ENCODE results near the gene CAMK1. TPM values are rescaled to one million over a fixed set of nuclear protein-coding genes. Genes with fewer than 3 reads are reported as not detected.
A peak's percentile ranks its signal among the peaks of the same experiment; 100 is the strongest.

Gene CAMK1
- total and polyA plus RNA-seq, 9 of the 15 experiments (the other 6 are each of a cell fraction or from before 2014, with no cell fraction given), result 0.23 to 10.7 (median 6.0) TPM

DNA sequence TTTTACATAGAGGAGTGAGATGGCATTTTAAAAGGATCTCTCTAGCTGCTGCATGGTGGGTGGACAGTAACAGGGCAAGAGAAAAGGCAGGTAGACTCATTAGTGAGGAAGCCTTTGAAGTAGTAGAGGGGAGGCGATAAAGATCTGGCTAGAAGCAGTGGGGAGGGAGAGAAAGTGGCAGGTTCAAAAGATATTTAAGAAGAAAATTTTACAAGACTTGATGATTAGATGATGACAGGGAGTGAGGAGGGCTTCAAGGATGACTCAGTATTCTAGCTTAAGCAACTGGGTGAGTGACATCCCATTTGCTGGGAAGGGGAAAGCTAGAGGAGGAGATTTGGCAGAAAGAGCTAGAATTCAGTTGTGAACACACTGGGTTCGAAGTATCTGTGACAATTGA, 42.0 kb downstream of the CAMK1 start (continued):
- TF ChIP-seq, protein P1, sequence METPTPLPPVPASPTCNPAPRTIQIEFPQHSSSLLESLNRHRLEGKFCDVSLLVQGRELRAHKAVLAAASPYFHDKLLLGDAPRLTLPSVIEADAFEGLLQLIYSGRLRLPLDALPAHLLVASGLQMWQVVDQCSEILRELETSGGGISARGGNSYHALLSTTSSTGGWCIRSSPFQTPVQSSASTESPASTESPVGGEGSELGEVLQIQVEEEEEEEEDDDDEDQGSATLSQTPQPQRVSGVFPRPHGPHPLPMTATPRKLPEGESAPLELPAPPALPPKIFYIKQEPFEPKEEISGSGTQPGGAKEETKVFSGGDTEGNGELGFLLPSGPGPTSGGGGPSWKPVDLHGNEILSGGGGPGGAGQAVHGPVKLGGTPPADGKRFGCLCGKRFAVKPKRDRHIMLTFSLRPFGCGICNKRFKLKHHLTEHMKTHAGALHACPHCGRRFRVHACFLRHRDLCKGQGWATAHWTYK (CRISPR knock-in tag; IDR thresholded peaks at IDR 0.05), result no peak
- TF ChIP-seq CEBPG (CRISPR knock-in tag; IDR thresholded peaks at IDR 0.05) (0 out of 2 replicates have a peak, but pooled peaks have one; percentile 13), CEBPG (tag; conservative IDR thresholded peaks at IDR 0.05 in 1 of 2, IDR thresholded peaks at IDR 0.05 in 1 of 2) (peak in 1 of 2 experiments; percentile 55; a peak in 1 of 4 replicates), MYNN (IDR thresholded peaks at IDR 0.05) (no peak), MYNN (CRISPR knock-in tag; IDR thresholded peaks at IDR 0.05) (no peak), ZNF507 (tag; conservative IDR thresholded peaks at IDR 0.05) (no peak)

DNA sequence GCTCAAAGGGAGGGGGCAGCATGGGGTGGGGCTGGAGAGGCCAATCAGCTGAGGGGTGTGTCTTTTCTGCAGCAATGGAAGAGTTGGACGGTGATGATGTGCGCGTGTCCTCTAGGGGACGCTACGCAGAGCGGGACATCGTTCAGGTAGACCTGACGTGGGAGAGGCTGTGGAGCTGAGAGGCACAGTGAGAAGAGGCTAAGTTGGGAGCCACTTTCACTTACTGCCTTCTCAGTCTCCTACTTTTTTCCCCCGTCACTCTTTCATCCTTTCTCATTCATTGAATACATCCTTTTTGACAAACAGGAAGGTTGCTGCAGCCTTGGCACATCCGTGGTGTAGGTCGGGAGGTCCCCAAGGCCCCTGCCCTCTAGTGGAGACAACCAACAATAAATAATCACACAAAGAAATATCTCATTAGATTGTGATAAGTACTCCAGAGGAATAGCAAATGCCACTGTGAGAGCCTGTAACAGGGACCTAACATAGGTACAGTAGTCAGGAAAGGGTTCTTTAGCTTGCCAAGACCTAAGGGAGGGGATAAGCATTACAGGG, 42.6 kb downstream of the CAMK1 start:
- H3K79me2 ChIP-seq (ENCODE audit: control insufficient read depth, insufficient read depth, low read length), result peaks cover 5% of the 10 kb centered on the region
- H3K4me2 ChIP-seq (ENCODE audit: insufficient read depth, low read length), result peak overlapping the region; percentile 69
- peaks cover 22 to 24% of the 10 kb centered on the region in 2 experiments for H3K4me1 ChIP-seq (replicated peaks in 1 of 2; ENCODE audit: control insufficient read depth in 2 of 2, insufficient read depth in 2 of 2, low read length in 2 of 2)
- H3K9me3 ChIP-seq (replicated peaks; ENCODE audit: control insufficient read depth, insufficient read depth, low read depth, low read length), result no peaks in the 10 kb centered on the region
- ATAC-seq (peak; percentile 66), DNase-seq (ENCODE audit: extremely low read depth in 1 of 4, low spot score in 3 of 4) (peak; percentile 64 to 84 (median 76)), FAIRE-seq (peak; percentile 77)
- intact Hi-C loops (cut with micrococcal nuclease) (loop anchor here (1.0 to 10.0 kb wide), 2 partner anchors 224 to 598 kb away; partner anchors contain the start of gene SEC13), in situ Hi-C loops (cut with MboI) (loop anchor here (10.0 kb wide), 1 partner anchor 222 kb away; no protein-coding TSS in a partner anchor)
- peak overlapping the region; percentile 84 for H2AFZ ChIP-seq (ENCODE audit: low read depth, low read length)
- H3K27me3 ChIP-seq (ENCODE audit: control insufficient read depth in 2 of 2, insufficient read depth in 2 of 2, low read length in 2 of 2), result peaks cover 0 to 2% of the 10 kb centered on the region in 2 experiments; a peak in 1 of 5 replicates
- 9% methylated on average over 11 of the region's 11 CpGs for WGBS (ENCODE audit: insufficient coverage, low coverage, missing lambda C conversion rate)
- H3K4me3 ChIP-seq, result 0 out of 2 replicates have a peak overlapping the region, but pooled peaks have one; percentile 5
- H3K27ac ChIP-seq (ENCODE audit: extremely low read depth, low read depth, low read length), result peak overlapping the region; percentile 56; the same call in 2 of the 3 replicates
- BruUV-seq (replicated peaks), result no TSS peak
- no peaks in the 10 kb centered on the region for H3K36me3 ChIP-seq (ENCODE audit: control insufficient read depth, insufficient read depth, low read length)
- no peak overlapping the region for H3K9ac ChIP-seq (ENCODE audit: insufficient read depth in 1 of 2, low read depth in 2 of 2, low read length in 2 of 2)
- ChIA-PET CTCF (ENCODE audit: low intra/inter-chr PET ratio) (no interaction called here), POLR2A (interaction anchor here (0.8 to 1.8 kb wide), 8 partner anchors 9 to 226 kb away, joined by 3 to 7 read pairs (median 4); no protein-coding TSS in a partner anchor)
- H4K20me1 ChIP-seq (replicated peaks; ENCODE audit: control insufficient read depth, insufficient read depth, low read length), result no peaks in the 10 kb centered on the region
- no peaks in the 10 kb centered on the region for H3K9me1 ChIP-seq (ENCODE audit: control insufficient read depth, insufficient read depth, low read length)
- TF ChIP-seq CXXC5 (CRISPR knock-in tag; IDR thresholded peaks at IDR 0.05) (peak; percentile 65), SOX6 (IDR thresholded peaks at IDR 0.05) (0 out of 2 replicates have a peak, but pooled peaks have one; percentile 23), SAFB (IDR thresholded peaks at IDR 0.05; ENCODE audit: borderline replicate concordance, low read depth, low read length) (no peak), DACH1 (IDR thresholded peaks at IDR 0.05; ENCODE audit: partially characterized antibody) (no peak), ZEB2 (IDR thresholded peaks at IDR 0.05) (peak; percentile 38; the same call in 1 of the 2 replicates), SRF (CRISPR knock-in tag; IDR thresholded peaks at IDR 0.05) (no peak), ZKSCAN8 (CRISPR knock-in tag; IDR thresholded peaks at IDR 0.05) (no peak), SMARCB1 (IDR thresholded peaks at IDR 0.05; ENCODE audit: insufficient read length, low read depth) (no peak)
- TF ChIP-seq, protein P2, sequence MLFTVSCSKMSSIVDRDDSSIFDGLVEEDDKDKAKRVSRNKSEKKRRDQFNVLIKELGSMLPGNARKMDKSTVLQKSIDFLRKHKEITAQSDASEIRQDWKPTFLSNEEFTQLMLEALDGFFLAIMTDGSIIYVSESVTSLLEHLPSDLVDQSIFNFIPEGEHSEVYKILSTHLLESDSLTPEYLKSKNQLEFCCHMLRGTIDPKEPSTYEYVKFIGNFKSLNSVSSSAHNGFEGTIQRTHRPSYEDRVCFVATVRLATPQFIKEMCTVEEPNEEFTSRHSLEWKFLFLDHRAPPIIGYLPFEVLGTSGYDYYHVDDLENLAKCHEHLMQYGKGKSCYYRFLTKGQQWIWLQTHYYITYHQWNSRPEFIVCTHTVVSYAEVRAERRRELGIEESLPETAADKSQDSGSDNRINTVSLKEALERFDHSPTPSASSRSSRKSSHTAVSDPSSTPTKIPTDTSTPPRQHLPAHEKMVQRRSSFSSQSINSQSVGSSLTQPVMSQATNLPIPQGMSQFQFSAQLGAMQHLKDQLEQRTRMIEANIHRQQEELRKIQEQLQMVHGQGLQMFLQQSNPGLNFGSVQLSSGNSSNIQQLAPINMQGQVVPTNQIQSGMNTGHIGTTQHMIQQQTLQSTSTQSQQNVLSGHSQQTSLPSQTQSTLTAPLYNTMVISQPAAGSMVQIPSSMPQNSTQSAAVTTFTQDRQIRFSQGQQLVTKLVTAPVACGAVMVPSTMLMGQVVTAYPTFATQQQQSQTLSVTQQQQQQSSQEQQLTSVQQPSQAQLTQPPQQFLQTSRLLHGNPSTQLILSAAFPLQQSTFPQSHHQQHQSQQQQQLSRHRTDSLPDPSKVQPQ (CRISPR knock-in tag; IDR thresholded peaks at IDR 0.05; ENCODE audit: borderline replicate concordance), result no peak
- TF ChIP-seq, protein P3, sequence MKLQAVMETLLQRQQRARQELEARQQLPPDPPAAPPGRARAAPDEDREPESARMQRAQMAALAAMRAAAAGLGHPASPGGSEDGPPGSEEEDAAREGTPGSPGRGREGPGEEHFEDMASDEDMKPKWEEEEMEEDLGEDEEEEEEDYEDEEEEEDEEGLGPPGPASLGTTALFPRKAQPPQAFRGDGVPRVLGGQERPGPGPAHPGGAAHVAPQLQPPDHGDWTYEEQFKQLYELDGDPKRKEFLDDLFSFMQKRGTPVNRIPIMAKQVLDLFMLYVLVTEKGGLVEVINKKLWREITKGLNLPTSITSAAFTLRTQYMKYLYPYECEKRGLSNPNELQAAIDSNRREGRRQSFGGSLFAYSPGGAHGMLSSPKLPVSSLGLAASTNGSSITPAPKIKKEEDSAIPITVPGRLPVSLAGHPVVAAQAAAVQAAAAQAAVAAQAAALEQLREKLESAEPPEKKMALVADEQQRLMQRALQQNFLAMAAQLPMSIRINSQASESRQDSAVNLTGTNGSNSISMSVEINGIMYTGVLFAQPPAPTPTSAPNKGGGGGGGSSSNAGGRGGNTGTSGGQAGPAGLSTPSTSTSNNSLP (IDR thresholded peaks at IDR 0.05; ENCODE audit: borderline replicate concordance, low read depth, low read length), result peak; percentile 78
